Measurements from ENCODE around the gene WASF2.

Gene WASF2

GRCh38 chr1:27394925-27395324, 95.0 kb downstream of the WASF2 start:
- no peak overlapping the region for H3K27ac ChIP-seq (ENCODE audit: low read depth, low read length)
- WGBS (ENCODE audit: extremely low coverage, insufficient coverage, insufficient read length) = no CpG with 5 or more reads among the region's 1 CpG
- no peak overlapping the region for H3K14ac ChIP-seq (ENCODE audit: low read length)
- H3K18ac ChIP-seq (ENCODE audit: low read length) = no peak overlapping the region
- no peak overlapping the region for H4K8ac ChIP-seq (ENCODE audit: low read depth, low read length)
- DNase-seq = no peak
- peaks cover 2 to 13% of the 10 kb centered on the region in 2 experiments for H3K4me1 ChIP-seq (ENCODE audit: control insufficient read depth in 1 of 2, insufficient read depth in 2 of 2, low read length in 2 of 2)
- H3K9ac ChIP-seq (ENCODE audit: low read length) = no peak overlapping the region
- no peak overlapping the region for H3K4ac ChIP-seq (ENCODE audit: low read depth, low read length)
- H2AK5ac ChIP-seq (ENCODE audit: low read length) = no peak overlapping the region
- no peaks in the 10 kb centered on the region for H3K79me2 ChIP-seq (ENCODE audit: control insufficient read depth, insufficient read depth, low read length, poor library complexity)
- H2BK5ac ChIP-seq (ENCODE audit: low read depth, low read length, poor library complexity) = no peak overlapping the region
- no peak overlapping the region for H2BK120ac ChIP-seq (ENCODE audit: insufficient read depth, low read length, poor library complexity)
- no peak overlapping the region for H4K12ac ChIP-seq (ENCODE audit: low read depth, low read length)
- no peak overlapping the region for H4K91ac ChIP-seq (ENCODE audit: low read depth, low read length)
- peaks cover 2% of the 10 kb centered on the region for H3K79me1 ChIP-seq (ENCODE audit: low read length)
- no peaks in the 10 kb centered on the region for H3K27me3 ChIP-seq (ENCODE audit: insufficient read depth, low read length)
- no peak overlapping the region for H2AFZ ChIP-seq (ENCODE audit: insufficient read depth, low read length, poor library complexity)
- no peak overlapping the region for H3K4me3 ChIP-seq (ENCODE audit: low read depth, low read length)
- peaks cover 2% of the 10 kb centered on the region for H3K9me3 ChIP-seq (ENCODE audit: insufficient read depth, low read depth, low read length)
- no peak overlapping the region for H3K4me2 ChIP-seq (ENCODE audit: low read length)
- H3K36me3 ChIP-seq (ENCODE audit: control insufficient read depth in 1 of 2, insufficient read depth in 2 of 2, low read length in 2 of 2) = no peaks in the 10 kb centered on the region
- no peak overlapping the region for H3K23ac ChIP-seq (ENCODE audit: low read length)
- no peak overlapping the region for H2BK12ac ChIP-seq (ENCODE audit: low read length)

GRCh38 chr1:27394282-27394658, 95.7 kb downstream of the WASF2 start:
- H3K4me2 ChIP-seq (ENCODE audit: low read length) = no peak overlapping the region
- no peak overlapping the region for H3K9ac ChIP-seq (ENCODE audit: low read length)
- H3K27ac ChIP-seq (ENCODE audit: low read depth, low read length) = no peak overlapping the region
- peaks cover 2% of the 10 kb centered on the region for H3K79me1 ChIP-seq (ENCODE audit: low read length)
- H2BK120ac ChIP-seq (ENCODE audit: insufficient read depth, low read length, poor library complexity) = no peak overlapping the region
- no peak overlapping the region for H3K23ac ChIP-seq (ENCODE audit: low read length)
- H3K4ac ChIP-seq (ENCODE audit: low read depth, low read length) = no peak overlapping the region
- H3K14ac ChIP-seq (ENCODE audit: low read length) = no peak overlapping the region
- no peak for DNase-seq
- no peaks in the 10 kb centered on the region for H3K79me2 ChIP-seq (ENCODE audit: control insufficient read depth, insufficient read depth, low read length, poor library complexity)
- H4K91ac ChIP-seq (ENCODE audit: low read depth, low read length) = no peak overlapping the region
- no peak overlapping the region for H2AFZ ChIP-seq (ENCODE audit: insufficient read depth, low read length, poor library complexity)
- no peak overlapping the region for H4K8ac ChIP-seq (ENCODE audit: low read depth, low read length)
- no peak overlapping the region for H4K12ac ChIP-seq (ENCODE audit: low read depth, low read length)
- no peak overlapping the region for H3K4me3 ChIP-seq (ENCODE audit: low read depth, low read length)
- H2BK5ac ChIP-seq (ENCODE audit: low read depth, low read length, poor library complexity) = no peak overlapping the region
- WGBS (ENCODE audit: extremely low coverage, insufficient coverage, insufficient read length) = no CpG with 5 or more reads among the region's 9 CpGs
- no peaks in the 10 kb centered on the region for H3K27me3 ChIP-seq (ENCODE audit: insufficient read depth, low read length)
- H2BK12ac ChIP-seq (ENCODE audit: low read length) = no peak overlapping the region
- no peaks in the 10 kb centered on the region for H3K9me3 ChIP-seq (ENCODE audit: insufficient read depth, low read depth, low read length)
- no peak overlapping the region for H3K18ac ChIP-seq (ENCODE audit: low read length)
- H3K36me3 ChIP-seq (ENCODE audit: control insufficient read depth in 1 of 2, insufficient read depth in 2 of 2, low read length in 2 of 2) = no peaks in the 10 kb centered on the region
- H3K4me1 ChIP-seq (ENCODE audit: control insufficient read depth in 1 of 2, insufficient read depth in 2 of 2, low read length in 2 of 2) = peaks cover 2 to 13% of the 10 kb centered on the region in 2 experiments
- no peak overlapping the region for H2AK5ac ChIP-seq (ENCODE audit: low read length)

GRCh38 chr1:27393641-27394281, 96.2 kb downstream of the WASF2 start:
- no CpG with 5 or more reads among the region's 18 CpGs for WGBS (ENCODE audit: extremely low coverage, insufficient coverage, insufficient read length)
- Histone ChIP-seq H3K79me1 (ENCODE audit: low read length) (peaks cover 2% of the 10 kb centered on the region), H2BK120ac (ENCODE audit: insufficient read depth, low read length, poor library complexity) (no peak overlapping the region), H3K27me3 (ENCODE audit: insufficient read depth, low read length) (no peaks in the 10 kb centered on the region), H2BK12ac (ENCODE audit: low read length) (no peak overlapping the region), H3K79me2 (ENCODE audit: control insufficient read depth, insufficient read depth, low read length, poor library complexity) (no peaks in the 10 kb centered on the region), H3K4me1 (ENCODE audit: control insufficient read depth in 1 of 2, insufficient read depth in 2 of 2, low read length in 2 of 2) (peaks cover 2 to 13% of the 10 kb centered on the region in 2 experiments), H3K27ac (ENCODE audit: low read depth, low read length) (no peak overlapping the region), H4K12ac (ENCODE audit: low read depth, low read length) (no peak overlapping the region), H3K14ac (ENCODE audit: low read length) (no peak overlapping the region), H3K4ac (ENCODE audit: low read depth, low read length) (no peak overlapping the region), H3K9ac (ENCODE audit: low read length) (no peak overlapping the region), H3K18ac (ENCODE audit: low read length) (no peak overlapping the region), H3K23ac (ENCODE audit: low read length) (no peak overlapping the region), H3K4me3 (ENCODE audit: low read depth, low read length) (no peak overlapping the region), H4K91ac (ENCODE audit: low read depth, low read length) (no peak overlapping the region), H2BK5ac (ENCODE audit: low read depth, low read length, poor library complexity) (no peak overlapping the region), H2AFZ (ENCODE audit: insufficient read depth, low read length, poor library complexity) (no peak overlapping the region), H2AK5ac (ENCODE audit: low read length) (no peak overlapping the region), H3K36me3 (ENCODE audit: control insufficient read depth in 1 of 2, insufficient read depth in 2 of 2, low read length in 2 of 2) (no peaks in the 10 kb centered on the region), H3K4me2 (ENCODE audit: low read length) (no peak overlapping the region), H3K9me3 (ENCODE audit: insufficient read depth, low read depth, low read length) (no peaks in the 10 kb centered on the region), H4K8ac (ENCODE audit: low read depth, low read length) (no peak overlapping the region)
- DNase-seq = no peak

- H3K79me2 ChIP-seq (ENCODE audit: control insufficient read depth, insufficient read depth, low read length, poor library complexity) = no peaks in the 10 kb centered on the region
- H4K91ac ChIP-seq (ENCODE audit: low read depth, low read length) = no peak overlapping the region
- peak in 1 of 2 donors; percentile 31 for DNase-seq
- H3K23ac ChIP-seq (ENCODE audit: low read length) = no peak overlapping the region
- H2BK5ac ChIP-seq (ENCODE audit: low read depth, low read length, poor library complexity) = no peak overlapping the region
- peak overlapping the region; percentile 28 for H4K8ac ChIP-seq (ENCODE audit: low read depth, low read length)
- no peak overlapping the region for H2AK5ac ChIP-seq (ENCODE audit: low read length)
- no peak overlapping the region for H4K12ac ChIP-seq (ENCODE audit: low read depth, low read length)
- peak overlapping the region; percentile 64 for H2AFZ ChIP-seq (ENCODE audit: insufficient read depth, low read length, poor library complexity)
- H3K18ac ChIP-seq (ENCODE audit: low read length) = no peak overlapping the region
- H3K79me1 ChIP-seq (ENCODE audit: low read length) = peaks cover 2% of the 10 kb centered on the region
- H3K4me1 ChIP-seq (ENCODE audit: control insufficient read depth in 1 of 2, insufficient read depth in 2 of 2, low read length in 2 of 2) = peaks cover 2 to 13% of the 10 kb centered on the region in 2 experiments
- no peak overlapping the region for H3K4ac ChIP-seq (ENCODE audit: low read depth, low read length)
- no peak overlapping the region for H2BK120ac ChIP-seq (ENCODE audit: insufficient read depth, low read length, poor library complexity)
- H3K27me3 ChIP-seq (ENCODE audit: insufficient read depth, low read length) = no peaks in the 10 kb centered on the region
- WGBS (ENCODE audit: extremely low coverage, insufficient coverage, insufficient read length) = no CpG with 5 or more reads among the region's 30 CpGs
- H3K36me3 ChIP-seq (ENCODE audit: control insufficient read depth in 1 of 2, insufficient read depth in 2 of 2, low read length in 2 of 2) = no peaks in the 10 kb centered on the region
- H3K14ac ChIP-seq (ENCODE audit: low read length) = no peak overlapping the region
- H3K27ac ChIP-seq (ENCODE audit: low read depth, low read length) = no peak overlapping the region
- H3K9ac ChIP-seq (ENCODE audit: low read length) = peak overlapping the region; percentile 15
- H2BK12ac ChIP-seq (ENCODE audit: low read length) = no peak overlapping the region
- H3K9me3 ChIP-seq (ENCODE audit: insufficient read depth, low read depth, low read length) = no peaks in the 10 kb centered on the region
- peak overlapping the region; percentile 70 for H3K4me3 ChIP-seq (ENCODE audit: low read depth, low read length)
- H3K4me2 ChIP-seq (ENCODE audit: low read length) = peak overlapping the region; percentile 93
Measured at GRCh38 chr1:27392778-27393635, 97.0 kb downstream of the WASF2 start.

Measured in trophoblast cell (in vitro differentiated cells and primary cell).